ENCODE results near the gene WTIP.
A peak's percentile ranks its signal among the peaks of the same experiment; 100 is the strongest.

Gene WTIP

DNA sequence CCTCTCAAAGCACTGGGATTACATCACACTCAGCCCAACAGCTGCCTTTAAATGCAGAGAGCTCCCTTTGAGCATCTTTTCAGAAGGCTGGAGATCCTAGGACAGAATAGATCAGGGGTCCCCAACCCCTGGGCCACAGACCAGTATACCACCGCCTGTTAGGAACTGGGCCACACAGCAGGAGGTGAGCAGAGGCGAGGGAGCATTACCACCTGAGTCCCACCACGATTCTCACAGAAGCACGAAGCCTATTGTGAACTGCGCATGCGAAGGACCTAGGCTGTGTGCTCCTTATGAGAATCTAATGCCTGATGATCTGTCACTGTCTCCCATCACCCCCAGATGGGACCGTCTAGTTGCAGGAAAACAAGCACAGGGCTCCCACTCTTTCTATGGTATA lies 2.2 kb upstream of the WTIP start:
- DNase-seq = no peak

DNA sequence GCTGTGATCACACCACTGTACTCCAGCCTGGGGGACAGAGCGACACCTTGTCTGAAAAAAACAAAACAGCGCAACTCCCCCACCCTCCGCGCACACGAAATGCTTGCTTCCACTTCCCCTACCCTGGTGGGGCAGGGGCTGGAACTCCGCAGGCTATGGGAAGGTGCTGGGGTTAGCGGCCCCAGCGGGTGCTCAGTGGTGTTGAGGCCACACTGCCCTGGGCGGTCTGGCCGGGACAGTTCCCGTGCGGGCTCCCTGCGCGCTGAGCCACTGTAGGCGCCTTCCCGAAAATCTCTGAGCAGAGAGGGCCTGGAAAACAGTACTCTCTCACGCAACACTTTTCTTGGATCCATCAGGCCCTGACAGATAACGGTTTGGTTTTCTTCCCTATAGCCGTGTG lies 1.1 kb upstream of the WTIP start:
- no peak for DNase-seq

DNA sequence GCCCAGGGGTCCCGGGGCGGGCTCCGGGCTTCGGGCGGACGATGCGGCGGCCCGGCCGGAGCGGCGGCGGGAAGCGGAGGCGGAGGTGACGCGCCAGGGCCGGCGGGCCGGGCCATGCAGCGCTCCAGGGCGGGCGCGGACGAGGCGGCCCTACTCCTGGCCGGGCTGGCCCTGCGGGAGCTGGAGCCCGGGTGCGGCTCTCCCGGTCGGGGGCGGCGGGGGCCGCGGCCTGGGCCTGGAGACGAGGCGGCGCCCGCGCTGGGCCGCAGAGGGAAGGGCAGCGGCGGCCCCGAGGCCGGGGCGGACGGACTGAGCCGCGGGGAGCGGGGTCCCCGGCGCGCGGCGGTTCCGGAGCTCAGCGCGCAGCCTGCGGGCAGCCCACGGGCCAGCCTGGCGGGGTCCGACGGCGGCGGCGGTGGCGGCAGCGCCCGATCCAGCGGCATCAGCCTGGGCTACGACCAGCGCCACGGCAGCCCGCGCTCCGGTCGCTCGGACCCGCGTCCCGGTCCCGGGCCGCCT lies 362 bp downstream of the WTIP start:
- DNase-seq = no peak

DNA sequence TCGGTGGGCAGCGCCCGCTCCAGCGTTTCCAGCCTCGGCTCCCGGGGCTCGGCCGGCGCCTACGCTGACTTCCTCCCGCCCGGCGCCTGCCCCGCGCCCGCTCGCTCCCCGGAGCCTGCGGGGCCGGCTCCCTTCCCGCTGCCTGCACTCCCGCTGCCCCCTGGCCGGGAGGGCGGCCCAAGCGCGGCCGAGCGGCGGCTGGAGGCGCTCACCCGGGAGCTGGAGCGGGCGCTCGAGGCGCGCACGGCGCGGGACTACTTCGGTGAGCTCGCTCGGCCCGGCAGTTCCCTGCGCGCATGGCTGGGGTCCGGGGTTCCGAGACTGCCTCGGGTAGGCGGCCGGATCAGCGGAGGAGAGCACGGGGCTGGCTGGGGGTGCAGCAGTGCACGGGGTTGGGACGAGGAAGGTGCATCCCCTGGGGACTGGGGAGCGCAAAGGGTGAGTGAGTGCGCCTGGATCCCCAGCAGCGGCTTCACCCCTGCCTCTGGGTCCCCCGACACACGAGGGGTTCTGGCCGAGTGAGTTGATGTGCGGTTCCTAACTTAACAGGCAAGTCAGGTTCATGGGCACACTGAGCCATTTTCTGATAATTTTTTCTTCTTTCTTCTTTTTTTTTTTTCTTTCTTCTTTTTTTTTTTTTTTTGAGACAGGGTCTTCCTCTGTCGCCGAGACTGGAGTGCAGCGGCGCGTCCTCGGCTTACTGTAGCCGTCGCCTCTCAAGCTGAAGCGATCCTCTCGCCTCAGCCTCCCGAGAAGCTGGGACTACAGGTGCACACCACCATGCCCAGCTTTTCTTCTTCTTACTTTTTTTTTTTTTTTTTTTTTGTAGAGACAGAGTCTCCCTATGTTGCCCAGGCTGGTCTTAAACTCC lies 1.1 kb downstream of the WTIP start:
- DNase-seq = no peak

DNA sequence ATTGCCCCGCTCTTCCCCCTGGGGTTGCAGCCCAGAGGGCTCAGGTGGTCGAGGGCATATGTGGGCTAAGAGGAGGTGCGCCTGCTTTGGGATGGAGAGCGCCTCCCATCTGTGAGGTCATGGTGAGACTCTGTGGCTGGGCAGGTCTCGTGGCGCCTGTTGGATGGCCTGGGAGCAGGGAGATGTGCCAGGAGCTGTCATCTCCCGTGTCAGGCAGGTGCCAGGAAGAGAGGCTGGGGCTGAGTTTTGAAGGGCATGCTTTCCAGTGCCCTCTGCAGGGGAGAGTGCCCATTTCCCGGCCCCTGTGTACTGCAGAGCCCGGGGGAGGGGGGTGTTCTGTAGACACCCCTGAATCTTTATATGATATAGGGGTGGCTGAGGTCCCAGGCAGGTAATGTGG lies 2.8 kb downstream of the WTIP start:
- no peak for DNase-seq

DNA sequence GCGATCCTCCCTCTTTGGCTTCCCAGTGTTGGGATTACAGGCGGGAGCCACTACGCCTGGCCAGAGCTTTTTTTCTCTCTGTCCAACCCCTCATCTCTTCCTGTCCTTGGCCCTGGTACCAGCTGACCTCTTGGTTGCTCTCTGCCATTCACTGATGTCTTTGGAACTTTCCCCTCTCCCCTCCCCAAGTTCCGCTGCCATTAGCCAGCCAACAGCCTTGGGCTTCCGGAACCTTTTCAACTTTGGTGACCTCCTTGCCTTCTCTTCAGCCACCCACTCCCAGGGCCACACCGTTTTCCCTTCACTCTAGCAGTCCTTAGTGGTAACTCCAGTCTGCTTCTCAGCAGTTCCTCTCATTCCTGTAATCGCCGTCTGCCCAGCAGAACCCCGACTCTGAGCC lies 4.3 kb downstream of the WTIP start:
- DNase-seq = no peak

DNA sequence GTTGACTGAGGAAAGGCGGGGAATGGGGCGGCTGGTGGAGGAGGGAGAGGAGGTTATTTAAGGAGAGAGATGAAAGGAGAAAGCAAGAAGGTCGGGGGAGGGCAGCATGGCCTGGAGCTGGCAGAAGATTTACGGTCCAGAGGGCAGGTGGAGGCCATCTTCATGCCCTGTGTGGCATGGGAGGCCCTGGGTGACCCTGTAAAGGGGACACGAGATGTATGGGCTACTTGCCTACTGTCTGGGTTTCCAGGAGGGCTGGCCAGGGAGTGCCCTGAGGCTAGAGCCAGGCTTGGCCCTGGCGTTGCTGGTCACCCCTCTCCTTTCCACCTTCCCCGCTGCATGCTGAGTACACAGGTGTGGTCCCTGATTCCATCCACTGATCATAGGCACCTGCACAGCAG lies 6.1 kb downstream of the WTIP start:
- no peak for DNase-seq

DNA sequence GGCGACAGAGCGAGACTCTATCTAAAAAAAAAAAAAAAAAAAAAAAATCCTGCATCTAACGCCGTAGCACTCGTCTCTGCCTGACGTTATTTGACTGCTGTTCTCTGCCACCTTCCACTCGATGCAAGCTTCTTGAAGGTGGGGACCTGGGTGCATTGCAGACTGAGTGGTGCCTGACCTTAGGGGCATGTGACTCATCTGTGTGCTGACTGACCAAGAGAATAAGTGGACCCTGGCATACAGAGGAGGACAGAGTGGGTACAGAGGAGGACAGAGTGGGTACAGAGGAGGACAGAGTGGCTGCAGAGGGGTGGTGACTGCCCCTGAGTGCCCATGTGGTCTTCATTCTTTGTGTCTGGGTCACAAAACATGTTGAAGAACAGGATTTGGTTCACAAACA lies 7.6 kb downstream of the WTIP start:
- DNase-seq = no peak

DNA sequence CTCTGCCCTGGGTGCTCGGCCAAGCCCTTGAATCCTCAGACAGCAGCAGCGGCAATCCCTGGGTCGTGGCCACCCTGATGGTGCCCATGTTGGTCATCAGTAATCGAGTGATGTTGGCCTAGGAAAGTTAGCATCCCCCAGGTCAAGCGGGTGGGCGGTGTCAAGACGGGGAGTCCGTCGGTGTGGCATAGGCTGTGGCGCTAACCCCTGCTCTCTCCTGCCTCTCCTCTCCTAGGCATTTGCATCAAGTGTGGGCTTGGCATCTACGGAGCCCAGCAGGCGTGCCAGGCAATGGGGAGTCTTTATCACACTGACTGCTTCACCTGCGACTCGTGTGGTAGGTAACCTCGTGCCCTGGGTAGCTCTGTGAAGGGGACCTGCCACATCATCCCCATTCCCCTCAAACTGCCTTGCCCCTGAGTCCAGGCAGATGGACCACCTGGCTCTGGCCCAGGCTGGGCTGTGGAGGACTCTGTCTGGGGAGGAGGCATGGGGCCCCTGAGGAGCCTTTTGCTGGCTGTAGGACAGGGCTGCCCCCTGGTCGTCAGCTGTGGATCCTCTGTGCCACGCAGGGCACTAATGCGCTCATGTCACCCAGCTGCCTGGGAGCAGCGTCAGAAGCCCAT lies 8.7 kb downstream of the WTIP start:
- DNase-seq = no peak

DNA sequence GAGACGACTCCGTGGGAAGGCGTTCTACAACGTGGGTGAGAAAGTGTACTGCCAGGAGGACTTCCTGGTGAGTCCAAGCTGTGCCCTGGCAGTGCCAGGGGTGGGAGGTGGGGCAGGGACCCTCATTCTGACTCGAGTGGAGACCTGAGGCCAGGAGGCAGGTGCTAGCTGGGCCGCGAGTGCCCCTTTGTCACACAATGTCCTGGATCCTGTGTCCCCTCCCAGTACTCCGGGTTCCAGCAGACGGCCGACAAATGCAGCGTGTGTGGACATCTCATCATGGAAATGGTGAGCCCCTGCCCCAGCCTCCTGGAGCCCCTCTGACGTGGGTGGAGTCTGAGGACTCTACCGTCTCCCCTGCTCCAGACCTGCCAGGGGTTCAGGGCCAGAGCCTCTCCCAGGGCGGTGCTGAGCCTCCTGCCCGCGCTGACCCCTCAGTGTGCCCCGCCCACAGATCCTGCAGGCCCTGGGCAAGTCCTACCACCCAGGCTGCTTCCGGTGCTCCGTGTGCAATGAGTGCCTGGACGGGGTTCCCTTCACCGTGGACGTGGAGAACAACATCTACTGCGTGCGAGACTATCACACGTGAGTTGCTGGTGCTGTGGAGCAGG lies 11.6 kb downstream of the WTIP start:
- no peak for DNase-seq

DNA sequence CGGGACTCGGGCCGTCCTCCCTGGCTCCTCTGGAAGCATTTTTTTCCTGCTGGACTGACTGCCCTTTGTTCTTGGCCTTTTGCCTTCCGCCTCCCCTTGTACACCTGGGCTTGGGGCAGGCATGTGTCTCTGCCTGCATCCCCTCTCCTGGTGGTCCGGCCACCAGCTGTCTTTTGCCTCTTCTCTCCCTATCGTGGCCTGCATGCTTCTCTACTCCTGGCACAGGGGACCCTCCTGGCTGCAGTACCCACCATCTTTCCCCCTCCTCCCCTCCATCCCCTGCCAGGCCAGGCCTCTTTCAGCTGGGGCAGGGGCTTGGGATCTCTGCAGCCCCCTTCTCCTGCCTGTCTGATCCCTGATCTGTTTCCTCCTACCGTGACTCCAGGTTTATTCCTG lies 12.1 kb downstream of the WTIP start:
- DNase-seq = no peak

DNA sequence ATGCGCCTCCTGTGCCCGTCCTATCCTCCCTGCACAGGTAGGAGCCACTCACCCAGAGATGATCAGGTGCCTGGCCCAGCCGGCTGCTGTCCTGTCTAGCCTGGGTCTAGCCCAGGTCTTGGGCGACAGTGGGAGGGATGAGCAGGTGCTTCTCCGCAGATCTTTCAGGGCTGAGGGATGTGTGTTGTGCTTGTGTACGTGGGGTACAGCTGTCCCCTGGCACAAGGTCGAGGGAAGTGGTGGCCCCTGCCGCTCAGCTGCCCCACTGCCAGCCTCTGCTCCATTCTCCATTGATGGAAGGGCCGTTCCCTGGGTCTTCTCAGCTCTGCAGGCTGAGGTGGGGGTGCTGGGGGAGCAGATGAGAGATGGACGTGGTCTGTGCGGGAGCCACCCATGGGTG lies 13.0 kb downstream of the WTIP start:
- DNase-seq = no peak

DNA sequence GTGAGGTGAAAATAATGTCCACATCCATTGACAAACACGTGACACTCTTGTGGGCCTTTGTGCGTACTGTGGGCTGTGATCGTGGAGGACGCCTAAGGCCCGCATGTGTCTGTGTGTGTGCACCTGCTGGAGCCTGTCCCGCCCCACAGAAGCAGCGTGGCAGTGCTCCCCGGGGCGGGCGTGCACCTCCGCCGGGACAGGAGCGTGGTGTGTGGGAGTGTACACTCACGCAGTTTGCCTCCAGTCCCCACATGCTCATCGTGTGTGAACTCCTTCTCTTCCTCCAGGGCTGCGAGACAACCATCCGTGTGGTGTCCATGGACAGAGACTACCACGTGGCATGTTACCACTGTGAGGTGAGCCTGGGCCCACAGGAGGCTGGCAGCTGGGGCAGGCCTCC lies 13.9 kb downstream of the WTIP start:
- DNase-seq = no peak

DNA sequence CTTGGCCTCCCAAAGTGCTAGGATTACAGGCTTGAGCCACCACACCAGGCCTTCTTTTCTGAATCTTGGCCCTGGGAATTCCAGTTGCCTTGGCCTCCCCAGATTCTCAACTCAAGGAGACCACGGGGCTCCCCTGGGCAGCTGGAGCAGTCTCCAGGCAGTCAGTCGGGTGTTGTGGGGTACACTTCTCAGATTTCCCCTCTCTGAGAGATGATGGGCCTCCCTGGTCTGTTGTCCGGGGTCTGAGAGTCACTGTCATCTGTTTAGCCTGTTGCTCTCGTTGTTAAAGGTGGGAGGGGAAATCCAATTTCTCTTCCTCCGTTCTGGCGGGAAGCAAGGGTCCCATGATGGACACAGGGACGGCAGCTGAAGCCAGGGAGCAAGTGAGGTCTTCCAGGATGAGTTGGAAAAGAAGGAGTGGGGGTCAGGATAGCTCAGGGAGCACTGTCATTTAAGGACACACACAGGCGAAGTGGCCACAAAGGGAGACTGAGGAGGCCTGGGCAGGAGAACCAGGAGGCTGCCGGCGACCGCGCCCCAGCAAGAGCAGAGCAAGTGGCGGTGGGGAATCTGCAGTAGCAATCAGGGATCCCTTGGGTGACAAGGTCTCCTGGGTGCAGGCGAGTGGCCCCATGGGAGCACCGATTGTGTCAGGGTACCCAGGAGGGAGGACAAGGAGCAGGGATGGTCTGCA lies 15.7 kb downstream of the WTIP start:
- no peak for DNase-seq

DNA sequence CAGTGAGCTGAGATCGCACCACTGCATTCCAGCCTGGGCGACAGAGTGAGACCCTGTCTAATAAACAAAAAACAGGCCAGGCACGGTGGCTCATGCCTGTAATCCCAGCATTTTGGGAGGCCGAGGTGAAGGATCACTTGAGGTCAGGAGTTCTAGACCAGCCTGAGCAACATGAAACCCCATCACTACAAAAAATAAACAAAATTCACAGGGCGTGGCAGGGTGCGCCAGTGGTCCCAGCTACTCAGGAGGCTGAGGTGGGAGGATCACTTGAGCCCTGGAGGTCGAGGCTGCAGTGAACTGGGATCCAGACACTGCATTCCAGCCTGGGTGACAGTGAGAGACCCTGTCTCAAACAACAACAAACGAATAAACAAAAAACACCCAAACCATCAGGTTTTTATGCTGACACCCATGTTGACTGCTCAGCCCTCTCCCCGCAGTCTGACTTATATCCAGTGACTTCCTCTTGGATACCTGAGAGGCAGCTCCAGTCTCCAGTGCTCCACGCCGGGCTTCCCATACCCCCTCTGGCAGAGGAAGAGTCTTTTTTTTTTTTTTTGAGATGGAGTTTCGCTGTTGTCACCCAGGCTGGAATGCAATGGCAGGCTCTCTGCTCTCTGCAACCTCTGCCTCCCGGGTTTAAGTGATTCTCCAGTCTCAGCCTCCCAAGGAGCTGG lies 17.7 kb downstream of the WTIP start:
- DNase-seq = no peak

DNA sequence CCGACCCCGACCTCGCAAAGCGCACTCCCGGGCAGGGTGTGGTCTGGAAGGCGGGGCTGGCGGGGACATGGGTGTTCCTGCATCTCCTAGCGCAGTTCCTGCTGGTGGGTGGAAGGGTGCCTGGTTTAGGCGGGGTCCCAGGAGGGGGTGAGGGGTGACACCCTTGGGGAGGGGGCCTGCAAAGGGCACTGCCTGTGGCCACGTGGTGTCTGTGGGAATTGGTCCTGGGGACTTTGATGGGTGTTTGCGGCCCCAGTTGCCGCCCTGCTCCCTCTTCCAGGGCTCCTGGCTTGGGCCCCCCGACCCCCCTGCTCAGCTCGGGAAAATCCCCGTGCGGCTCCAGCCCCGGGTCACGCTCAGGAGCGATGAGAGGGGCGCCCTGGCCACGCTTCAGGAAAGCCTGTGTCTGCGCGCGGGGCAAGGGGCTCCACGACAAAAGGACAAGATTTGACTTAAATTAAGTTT lies 19.1 kb downstream of the WTIP start:
- no peak for DNase-seq

DNA sequence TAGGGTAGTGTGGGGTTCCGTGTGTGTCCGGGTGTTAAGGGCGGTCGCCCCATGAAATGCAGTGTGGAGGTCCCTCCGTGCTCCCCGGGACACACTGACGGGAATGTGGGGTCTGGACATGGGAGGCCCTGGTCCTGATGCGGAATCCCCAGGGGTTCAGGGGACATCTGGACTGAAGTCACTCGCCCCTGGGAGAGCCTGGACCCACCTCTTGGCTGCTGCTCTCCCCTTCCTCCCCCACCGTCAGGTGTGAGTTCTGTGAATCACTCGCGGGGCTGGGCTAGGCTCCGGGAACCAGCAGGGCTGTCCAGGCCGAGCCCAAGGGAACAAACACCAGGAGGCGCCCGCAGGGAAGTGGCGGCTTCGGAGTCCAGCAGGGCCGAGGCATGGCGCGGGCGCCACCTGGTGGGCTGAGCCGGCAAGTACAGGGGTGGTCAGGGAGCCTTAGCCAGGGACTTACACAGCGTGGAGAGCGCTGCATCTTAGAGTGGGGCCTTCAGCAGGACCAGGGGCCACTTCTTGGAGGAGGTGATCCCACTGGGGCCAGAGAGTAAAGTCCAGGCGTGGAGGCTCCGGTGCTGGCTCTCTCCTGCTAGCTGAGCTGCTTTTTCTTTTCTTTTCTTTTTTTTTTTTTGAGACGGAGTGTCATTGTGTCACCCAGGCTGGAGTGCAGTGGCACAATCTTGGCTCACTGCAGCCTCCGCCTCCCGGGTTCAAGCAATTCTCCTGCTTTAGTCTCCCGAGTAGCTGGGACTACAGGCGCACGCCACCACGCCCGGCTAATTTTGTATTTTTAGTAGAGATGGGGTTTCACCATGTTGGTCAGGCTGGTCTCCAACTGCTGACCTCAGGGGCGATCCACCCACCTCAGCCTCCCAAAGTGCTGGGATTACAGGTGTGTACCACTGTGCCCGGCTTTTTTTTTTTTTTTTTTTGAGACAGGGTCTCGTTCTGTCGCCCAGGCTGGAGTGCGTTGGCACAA lies 20.1 kb downstream of the WTIP start:
- peak; percentile 63 for DNase-seq

DNA sequence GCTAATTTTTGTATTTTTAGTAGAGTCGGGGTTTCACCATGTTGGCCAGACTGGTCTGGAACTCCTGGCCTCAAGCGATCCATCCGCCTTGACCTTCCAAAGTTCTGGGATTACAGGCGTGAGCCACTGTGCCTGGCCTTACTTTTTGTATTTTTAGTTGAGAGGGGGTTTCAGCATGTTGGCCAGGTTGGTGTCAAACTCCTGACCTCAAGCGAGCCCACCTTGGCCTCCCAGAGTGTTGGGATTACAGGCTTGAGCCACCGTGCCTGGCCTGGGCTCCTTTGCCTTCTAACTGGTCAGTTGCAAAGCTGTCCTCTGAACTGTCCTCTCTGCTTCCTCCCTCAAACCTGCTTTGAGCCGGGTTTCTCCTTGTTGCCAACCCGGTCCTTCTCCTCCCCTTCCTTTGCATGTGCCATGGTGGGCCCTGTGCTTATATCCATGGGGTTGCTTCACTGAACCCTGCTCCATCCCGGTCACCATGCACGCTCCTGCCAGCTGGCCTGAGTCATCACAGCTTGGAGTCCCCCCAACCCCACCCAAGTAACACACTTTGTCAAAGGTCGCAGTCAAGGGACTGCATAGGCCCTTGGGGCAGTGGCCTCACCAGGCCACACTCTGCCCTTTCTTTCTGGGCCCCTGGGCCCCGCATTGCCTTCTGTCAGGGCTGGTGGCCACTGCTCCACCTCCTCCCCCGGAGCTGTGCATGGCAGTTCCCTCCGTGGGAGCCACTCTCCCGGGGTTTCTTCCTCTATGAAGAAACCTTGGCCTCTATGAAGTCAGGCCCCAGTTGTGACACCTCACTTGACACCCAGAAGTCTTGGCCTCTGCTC lies 21.2 kb downstream of the WTIP start:
- DNase-seq = no peak

DNA sequence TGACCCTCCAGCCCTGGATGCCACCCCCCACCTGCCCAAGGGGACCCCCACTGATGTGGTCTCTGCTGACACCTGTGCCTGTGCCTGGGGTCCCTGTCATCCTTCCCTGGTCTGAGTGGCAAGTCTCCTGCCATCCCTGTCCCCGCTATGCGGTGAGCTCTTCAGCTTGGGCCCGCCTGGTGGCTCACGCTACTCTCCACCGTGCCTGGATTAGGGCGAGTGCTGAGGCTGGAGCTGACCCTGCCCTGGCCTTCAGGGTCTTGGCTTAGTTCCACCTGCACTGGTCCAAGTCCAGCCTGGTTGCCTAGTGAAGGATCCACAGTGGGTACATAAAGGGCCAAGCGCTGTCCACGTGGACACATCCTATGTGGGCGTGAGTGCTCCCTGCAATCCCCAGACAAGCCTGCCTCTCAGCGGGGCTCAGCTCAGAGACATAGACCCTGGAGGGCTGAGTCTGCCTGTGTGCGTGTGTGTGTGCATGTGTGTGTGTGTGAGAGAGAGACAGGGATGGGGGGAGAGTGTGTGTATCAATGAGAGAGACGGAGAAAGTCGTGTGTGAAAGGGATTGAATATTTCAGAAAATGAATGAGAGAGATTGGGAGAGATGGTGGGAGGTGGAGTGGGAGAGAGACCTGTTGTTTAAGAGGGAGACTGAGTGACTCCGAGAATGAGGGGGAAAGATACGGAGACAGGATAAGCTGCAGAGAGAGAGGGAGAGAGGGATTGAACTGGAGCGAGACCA lies 22.1 kb downstream of the WTIP start:
- no peak for DNase-seq
